AG04450 (cell line): ENCODE data around the gene RYK. TPM values are rescaled to one million over a fixed set of nuclear protein-coding genes. Genes with fewer than 3 reads are reported as not detected.

Source experiments
- CTCF ChIA-PET: fragments of 300-600, 350-600 bp; formaldehyde crosslinking; extraction: SDS; loops from one replicate; lab custom pipeline; 2022; ENCODE audit warnings: antibody characterized with exemption, inconsistent platforms; lab: Charles Lee
- POLR2A ChIA-PET: fragments of 350-600 bp; formaldehyde crosslinking; extraction: SDS; loops from one replicate; lab custom pipeline; 2021; ENCODE audit warnings: antibody characterized with exemption, inconsistent platforms; lab: Yijun Ruan, JAX
- DNase-seq: peaks from one replicate; pipeline ENCODE4 v3.0.0-alpha.2; 2011; ENCODE audit warnings: low read depth, low spot score
- H3K27ac ChIP-seq: one replicate; pipeline ENCODE4 v1.5.1; 2012; ENCODE audit warnings: low read depth, low read length, control low read depth
- H3K27me3 ChIP-seq: one replicate; pipeline ENCODE4 v1.6.0; 2012; ENCODE audit warnings: low read length; ENCODE audit not compliant: control insufficient read depth, insufficient read depth
- H3K4me3 ChIP-seq: 2 replicates; pipeline ENCODE4 v1.5.1; 2011; ENCODE audit warnings: mild to moderate bottlenecking, low read depth, low read length, control low read depth
- H3K9me3 ChIP-seq: 2 replicates; pipeline ENCODE4 v1.5.1; 2012; ENCODE audit warnings: low read length; ENCODE audit not compliant: control insufficient read depth, insufficient read depth
- polyA plus RNA-seq: library from polyadenylated mRNA; depleted of rRNA; stranded (reverse); fragments of >200 nt; gene quantifications from 2 replicates; pipeline ENCODE4 v1.2.3, GENCODE V29; 2011
- TF ChIP-seq, protein P1 (sequence below): IDR thresholded peaks from 2 replicates; pipeline ENCODE4 v1.5.1; 2011; ENCODE audit warnings: low read depth, low read length, control low read depth, inconsistent platforms

The RYK gene
- polyA plus RNA-seq, 1 experiment, result 74.5 TPM

- Histone ChIP-seq H3K9me3 (no peaks in the 10 kb centered on the region), H3K27me3 (no peaks in the 10 kb centered on the region), H3K4me3 (no peak overlapping the region), H3K27ac (no peak overlapping the region)
- DNase-seq, result peak; percentile 69
- POLR2A ChIA-PET, result no interaction called here
- CTCF ChIA-PET, result interaction anchor here (1.1 to 1.3 kb wide), 2 partner anchors 30 to 313 kb away, joined by 3 to 5 read pairs; no protein-coding TSS in a partner anchor
- TF ChIP-seq, protein P1, sequence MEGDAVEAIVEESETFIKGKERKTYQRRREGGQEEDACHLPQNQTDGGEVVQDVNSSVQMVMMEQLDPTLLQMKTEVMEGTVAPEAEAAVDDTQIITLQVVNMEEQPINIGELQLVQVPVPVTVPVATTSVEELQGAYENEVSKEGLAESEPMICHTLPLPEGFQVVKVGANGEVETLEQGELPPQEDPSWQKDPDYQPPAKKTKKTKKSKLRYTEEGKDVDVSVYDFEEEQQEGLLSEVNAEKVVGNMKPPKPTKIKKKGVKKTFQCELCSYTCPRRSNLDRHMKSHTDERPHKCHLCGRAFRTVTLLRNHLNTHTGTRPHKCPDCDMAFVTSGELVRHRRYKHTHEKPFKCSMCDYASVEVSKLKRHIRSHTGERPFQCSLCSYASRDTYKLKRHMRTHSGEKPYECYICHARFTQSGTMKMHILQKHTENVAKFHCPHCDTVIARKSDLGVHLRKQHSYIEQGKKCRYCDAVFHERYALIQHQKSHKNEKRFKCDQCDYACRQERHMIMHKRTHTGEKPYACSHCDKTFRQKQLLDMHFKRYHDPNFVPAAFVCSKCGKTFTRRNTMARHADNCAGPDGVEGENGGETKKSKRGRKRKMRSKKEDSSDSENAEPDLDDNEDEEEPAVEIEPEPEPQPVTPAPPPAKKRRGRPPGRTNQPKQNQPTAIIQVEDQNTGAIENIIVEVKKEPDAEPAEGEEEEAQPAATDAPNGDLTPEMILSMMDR, result no peak
Observed at GRCh38 chr3:134242649-134243617, 7.7 kb downstream of the RYK start.

DNA sequence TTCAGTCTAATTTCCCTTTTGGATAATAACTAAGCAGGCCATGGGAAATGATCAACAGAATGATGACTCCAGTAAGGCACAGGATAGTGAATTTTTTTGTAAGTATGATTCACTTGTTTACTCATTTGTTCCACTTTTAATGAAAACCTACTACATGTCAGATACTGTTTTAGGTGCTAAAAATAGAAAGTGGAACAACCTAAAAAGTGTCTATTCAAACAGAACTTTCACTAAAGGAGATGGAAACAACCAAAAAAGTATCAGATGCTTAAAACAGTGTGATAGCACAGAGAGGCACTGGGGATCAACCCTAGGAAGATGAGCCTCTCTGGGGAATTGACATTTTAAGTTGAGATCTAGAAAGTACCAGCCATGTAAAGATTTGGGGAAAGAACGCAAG, 11.1 kb downstream of the RYK start:
- Histone ChIP-seq H3K4me3 (no peak overlapping the region), H3K27ac (no peak overlapping the region), H3K27me3 (no peaks in the 10 kb centered on the region), H3K9me3 (no peaks in the 10 kb centered on the region)
- CTCF ChIA-PET, result interaction anchor here (1.3 to 6.3 kb wide), 2 partner anchors 10 to 26 kb away, joined by 4 to 90 read pairs; no protein-coding TSS in a partner anchor
- TF ChIP-seq, protein P1, result no peak
- POLR2A ChIA-PET, result no interaction called here
- no peak for DNase-seq

DNA sequence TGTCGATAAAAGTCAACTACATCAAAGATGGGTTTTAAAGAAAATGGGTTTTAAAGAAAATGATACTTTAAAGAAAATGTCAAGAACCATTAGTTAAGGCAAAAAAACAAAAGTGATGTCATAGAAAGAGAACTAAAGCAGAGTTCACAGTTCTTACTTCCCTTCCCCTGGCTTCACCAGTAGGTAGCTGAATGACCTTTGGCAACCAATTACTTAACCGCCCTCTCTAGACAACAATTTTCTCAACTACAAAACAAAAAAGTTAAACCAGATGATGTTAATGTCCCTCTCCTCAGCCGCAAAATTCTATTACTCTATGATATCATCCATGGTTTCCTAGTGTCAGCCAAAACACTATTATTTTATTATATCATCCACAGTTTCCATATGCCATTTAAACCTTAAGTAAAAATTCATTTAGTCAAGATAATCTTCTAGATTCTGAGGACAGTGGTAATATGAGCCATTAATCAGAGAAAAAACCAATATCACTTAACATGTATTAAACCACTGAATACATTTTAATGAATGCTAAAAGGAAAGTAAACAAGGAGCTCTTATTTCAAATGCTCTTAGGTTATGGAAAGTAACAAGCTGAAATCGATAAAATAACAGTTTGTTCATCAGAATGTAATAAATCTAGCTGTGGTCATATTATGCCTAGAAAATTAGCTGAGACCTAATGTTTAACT, 13.1 kb downstream of the RYK start:
- Histone ChIP-seq H3K27ac (no peak overlapping the region), H3K27me3 (no peaks in the 10 kb centered on the region), H3K4me3 (no peak overlapping the region), H3K9me3 (no peaks in the 10 kb centered on the region)
- CTCF ChIA-PET, result interaction anchor here (1.0 to 6.3 kb wide), 4 partner anchors 14 to 236 kb away, joined by 3 to 90 read pairs (median 5); no protein-coding TSS in a partner anchor
- POLR2A ChIA-PET, result no interaction called here
- no peak for DNase-seq
- TF ChIP-seq, protein P1, result no peak

DNA sequence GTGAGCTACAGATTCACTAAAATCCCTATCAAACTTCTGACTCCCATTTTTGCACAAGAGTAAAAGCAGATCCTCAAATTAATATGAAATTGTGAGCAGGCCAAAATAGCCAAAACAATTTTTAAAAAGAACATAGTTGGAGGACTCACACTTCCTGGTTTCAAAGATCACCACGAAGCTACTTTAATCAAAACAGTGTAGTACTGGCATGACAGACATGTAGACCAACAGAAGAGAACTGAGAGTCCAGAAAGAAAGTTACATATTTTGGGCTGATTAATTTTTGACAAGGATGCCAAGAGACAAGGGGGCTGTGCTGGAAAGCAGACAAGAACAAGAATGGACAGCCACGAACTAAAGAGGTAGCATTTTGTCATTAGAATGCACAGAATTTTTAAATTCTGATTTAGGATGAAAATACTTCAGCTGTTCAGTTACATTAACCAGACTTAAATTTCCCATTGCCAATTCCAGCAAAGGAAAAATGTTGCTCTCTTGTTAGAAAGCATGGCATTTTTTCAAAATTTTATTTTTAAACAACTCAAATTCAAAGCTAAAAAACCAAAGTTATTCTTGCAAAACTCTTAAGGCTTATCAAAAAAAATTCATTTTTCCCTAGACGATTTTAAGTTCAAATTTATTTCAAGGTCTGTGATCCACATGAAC, 14.0 kb downstream of the RYK start:
- Histone ChIP-seq H3K9me3 (no peaks in the 10 kb centered on the region), H3K4me3 (no peak overlapping the region), H3K27ac (no peak overlapping the region), H3K27me3 (no peaks in the 10 kb centered on the region)
- ChIA-PET POLR2A (no interaction called here), CTCF (interaction anchor here (1.0 to 6.3 kb wide), 3 partner anchors 13 to 128 kb away, joined by 4 to 90 read pairs (median 6); no protein-coding TSS in a partner anchor)
- DNase-seq, result no peak
- TF ChIP-seq, protein P1, result no peak
